ENCODE results near the gene HOXB2.

HOXB2 gene

GRCh38 chr17:48559122-48559839 lies 14.4 kb upstream of the HOXB2 start:
- TF ChIP-seq CTCF (IDR thresholded peaks at IDR 0.05; ENCODE audit: insufficient read depth, missing control alignments): no peak
- no peak for FAIRE-seq
- DNase-seq (ENCODE audit: insufficient read length, low spot score): no peak

- FAIRE-seq (no peak), DNase-seq (ENCODE audit: insufficient read length, low spot score) (no peak)
- no peak for TF ChIP-seq CTCF (IDR thresholded peaks at IDR 0.05; ENCODE audit: insufficient read depth, missing control alignments)
Observed at GRCh38 chr17:48558831-48559121, 13.9 kb upstream of the HOXB2 start.

GRCh38 chr17:48558057-48558830 lies 13.3 kb upstream of the HOXB2 start:
- FAIRE-seq (no peak), DNase-seq (ENCODE audit: insufficient read length, low spot score) (no peak)
- TF ChIP-seq CTCF (IDR thresholded peaks at IDR 0.05; ENCODE audit: insufficient read depth, missing control alignments): no peak

GRCh38 chr17:48556576-48557401 lies 11.9 kb upstream of the HOXB2 start:
- no peak for TF ChIP-seq CTCF (IDR thresholded peaks at IDR 0.05; ENCODE audit: insufficient read depth, missing control alignments)
- FAIRE-seq (no peak), DNase-seq (ENCODE audit: insufficient read length, low spot score) (no peak)

GRCh38 chr17:48556229-48556575 lies 11.3 kb upstream of the HOXB2 start:
- FAIRE-seq: no peak
- no peak for TF ChIP-seq CTCF (IDR thresholded peaks at IDR 0.05; ENCODE audit: insufficient read depth, missing control alignments)
- DNase-seq (ENCODE audit: insufficient read length, low spot score): no peak

GRCh38 chr17:48555258-48556228 lies 10.6 kb upstream of the HOXB2 start:
- DNase-seq (ENCODE audit: insufficient read length, low spot score): no peak
- FAIRE-seq: no peak
- no peak for TF ChIP-seq CTCF (IDR thresholded peaks at IDR 0.05; ENCODE audit: insufficient read depth, missing control alignments)
